ENCODE data around the gene ARID3A. TPM values are rescaled to one million over a fixed set of nuclear protein-coding genes. Genes with fewer than 3 reads are reported as not detected.

Gene ARID3A
- total and polyA plus RNA-seq, 7 experiments from 2014 or later, result 0.57 to 33.1 (median 8.6) TPM

- ATAC-seq (peak; percentile 83), DNase-seq (peak; percentile 45 to 82 (median 70))
- H3K27ac Mint-ChIP-seq, result peak overlapping the region in 1 of 9 donors; percentile 24
- peaks cover 0 to 5% (median 0%) of the 10 kb centered on the region in 11 donors for H3K9me3 Mint-ChIP-seq
- CTCF ChIA-PET, result interaction anchor here (0.6 to 1.1 kb wide), 4 partner anchors 11 to 192 kb away, joined by 3 to 4 read pairs (median 3); no protein-coding TSS in a partner anchor
- peak overlapping the region in 4 of 10 donors; percentile 21 to 75 (median 44) for H3K4me3 Mint-ChIP-seq
- POLR2A ChIA-PET, result no interaction called here
- H3K36me3 ChIP-seq (ENCODE audit: control insufficient read depth in 2 of 3, insufficient read depth in 3 of 3, low read length in 3 of 3), result no peaks in the 10 kb centered on the region
- H3K27ac ChIP-seq (ENCODE audit: low read depth, low read length), result no peak overlapping the region
- peaks cover 7 to 39% (median 20%) of the 10 kb centered on the region in 5 donors for H3K27me3 Mint-ChIP-seq
- peaks cover 5 to 6% of the 10 kb centered on the region in 2 donors for H3K27me3 ChIP-seq (ENCODE audit: control insufficient read depth in 2 of 2, insufficient read depth in 2 of 2, low read length in 2 of 2)
- no peak overlapping the region for H3K4me3 ChIP-seq (ENCODE audit: low read length)
- H3K36me3 Mint-ChIP-seq, result peaks cover 0 to 4% (median 0%) of the 10 kb centered on the region in 5 donors
- peaks cover 14 to 17% of the 10 kb centered on the region in 2 donors for H3K4me1 ChIP-seq (ENCODE audit: control insufficient read depth in 2 of 2, insufficient read depth in 2 of 2, low read length in 2 of 2)
- H3K4me1 Mint-ChIP-seq, result peaks cover 1 to 13% (median 7%) of the 10 kb centered on the region in 7 donors
- no peaks in the 10 kb centered on the region for H3K9me3 ChIP-seq (ENCODE audit: control insufficient read depth in 2 of 3, low read length in 3 of 3)
- intact Hi-C loops (cut with micrococcal nuclease), result loop anchor here (1.0 to 2.0 kb wide), 4 partner anchors 17 to 144 kb away; partner anchors contain the start of gene WDR18 (in 1 of the 2)
These were observed 75.8 kb downstream of the ARID3A start for GRCh38 chr19:1001538-1002166.

GRCh38 chr19:1002600-1002999 is 76.8 kb downstream of the ARID3A start:
- peak overlapping the region in 1 of 10 donors; percentile 48 for H3K4me3 Mint-ChIP-seq
- ATAC-seq (no peak), DNase-seq (no peak)
- peaks cover 0 to 7% (median 0%) of the 10 kb centered on the region in 11 donors for H3K9me3 Mint-ChIP-seq
- Histone ChIP-seq H3K4me1 (ENCODE audit: control insufficient read depth in 2 of 2, insufficient read depth in 2 of 2, low read length in 2 of 2) (peaks cover 6 to 11% of the 10 kb centered on the region in 2 donors), H3K27me3 (ENCODE audit: control insufficient read depth in 2 of 2, insufficient read depth in 2 of 2, low read length in 2 of 2) (peaks cover 5 to 6% of the 10 kb centered on the region in 2 donors), H3K9me3 (ENCODE audit: control insufficient read depth in 2 of 3, low read length in 3 of 3) (no peaks in the 10 kb centered on the region), H3K4me3 (ENCODE audit: low read length) (no peak overlapping the region), H3K36me3 (ENCODE audit: control insufficient read depth in 2 of 3, insufficient read depth in 3 of 3, low read length in 3 of 3) (no peaks in the 10 kb centered on the region), H3K27ac (ENCODE audit: low read depth, low read length) (no peak overlapping the region)
- peaks cover 0 to 9% (median 5%) of the 10 kb centered on the region in 7 donors for H3K4me1 Mint-ChIP-seq
- CTCF ChIA-PET, result no interaction called here
- H3K36me3 Mint-ChIP-seq, result peaks cover 0 to 4% (median 0%) of the 10 kb centered on the region in 5 donors
- H3K27me3 Mint-ChIP-seq, result peaks cover 7 to 31% (median 20%) of the 10 kb centered on the region in 5 donors
- POLR2A ChIA-PET, result interaction anchor here (0.7 kb wide), 1 partner anchor 78 kb away, joined by 4 read pairs; no protein-coding TSS in a partner anchor
- intact Hi-C loops (cut with micrococcal nuclease), result no loop called here
- peak overlapping the region in 3 of 9 donors; percentile 1 to 72 (median 5) for H3K27ac Mint-ChIP-seq

DNA sequence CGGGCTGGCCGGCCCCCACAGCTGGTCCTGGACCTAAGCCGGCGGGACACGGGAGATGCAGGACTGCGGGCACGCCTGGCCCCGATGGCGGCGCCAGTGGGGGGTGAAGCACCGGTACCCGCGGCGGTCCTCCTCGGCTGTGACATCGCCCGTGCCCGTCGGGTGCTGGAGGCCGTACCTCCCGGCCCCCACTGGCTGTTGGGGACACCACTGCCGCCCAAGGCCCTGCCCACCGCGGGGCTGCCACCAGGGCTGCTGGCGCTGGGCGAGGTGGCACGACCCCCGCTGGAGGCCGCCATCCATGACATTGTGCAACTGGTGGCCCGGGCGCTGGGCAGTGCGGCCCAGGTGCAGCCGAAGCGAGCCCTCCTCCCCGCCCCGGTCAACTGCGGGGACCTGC is 77.4 kb downstream of the ARID3A start:
- H3K9me3 ChIP-seq (ENCODE audit: control insufficient read depth in 2 of 3, low read length in 3 of 3), result no peaks in the 10 kb centered on the region
- H3K27me3 ChIP-seq (ENCODE audit: control insufficient read depth in 2 of 2, insufficient read depth in 2 of 2, low read length in 2 of 2), result peaks cover 5 to 6% of the 10 kb centered on the region in 2 donors
- ChIA-PET CTCF (no interaction called here), POLR2A (no interaction called here)
- Mint-ChIP-seq H3K27me3 (peaks cover 7 to 24% (median 13%) of the 10 kb centered on the region in 5 donors), H3K4me1 (peaks cover 0 to 9% (median 5%) of the 10 kb centered on the region in 7 donors), H3K36me3 (peaks cover 0 to 4% (median 0%) of the 10 kb centered on the region in 5 donors), H3K4me3 (no peak overlapping the region), H3K27ac (no peak overlapping the region), H3K9me3 (peaks cover 0 to 7% (median 0%) of the 10 kb centered on the region in 11 donors)
- H3K4me1 ChIP-seq (ENCODE audit: control insufficient read depth in 2 of 2, insufficient read depth in 2 of 2, low read length in 2 of 2), result peaks cover 6 to 11% of the 10 kb centered on the region in 2 donors
- ATAC-seq (no peak), DNase-seq (no peak)
- H3K4me3 ChIP-seq (ENCODE audit: low read length), result no peak overlapping the region
- H3K27ac ChIP-seq (ENCODE audit: low read depth, low read length), result no peak overlapping the region
- H3K36me3 ChIP-seq (ENCODE audit: control insufficient read depth in 2 of 3, insufficient read depth in 3 of 3, low read length in 3 of 3), result peaks cover 0 to under 1% (median 0%) of the 10 kb centered on the region in 3 experiments
- intact Hi-C loops (cut with micrococcal nuclease), result no loop called here

DNA sequence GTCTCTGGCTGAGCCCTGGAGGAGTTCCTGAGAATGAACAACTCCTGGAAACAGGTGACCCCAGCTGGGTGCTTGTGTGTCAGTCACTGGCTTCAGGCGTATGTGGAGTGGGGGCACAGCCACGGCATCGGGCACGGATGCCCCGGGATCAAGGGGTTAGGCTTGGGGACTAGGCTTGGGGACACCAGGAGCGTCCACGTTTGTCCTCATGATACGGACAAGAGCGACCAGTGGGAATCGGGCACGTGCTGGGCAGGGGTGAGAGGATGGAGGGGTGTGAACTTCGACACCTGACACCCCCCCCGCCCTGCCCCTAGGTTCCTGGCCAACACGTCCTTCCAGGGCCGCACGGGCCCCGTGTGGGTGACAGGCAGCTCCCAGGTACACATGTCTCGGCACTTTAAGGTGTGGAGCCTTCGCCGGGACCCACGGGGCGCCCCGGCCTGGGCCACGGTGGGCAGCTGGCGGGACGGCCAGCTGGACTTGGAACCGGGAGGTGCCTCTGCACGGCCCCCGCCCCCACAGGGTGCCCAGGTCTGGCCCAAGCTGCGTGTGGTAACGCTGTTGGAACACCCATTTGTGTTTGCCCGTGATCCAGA is 78.5 kb downstream of the ARID3A start:
- intact Hi-C loops (cut with micrococcal nuclease), result loop anchor here in 1 of 2 donors (1.0 kb wide), 1 partner anchor 14 kb away; no protein-coding TSS in a partner anchor
- CTCF ChIA-PET, result interaction anchor here (0.6 to 1.4 kb wide), 3 partner anchors 15 to 407 kb away, joined by 3 to 5 read pairs (median 3); no protein-coding TSS in a partner anchor

DNA sequence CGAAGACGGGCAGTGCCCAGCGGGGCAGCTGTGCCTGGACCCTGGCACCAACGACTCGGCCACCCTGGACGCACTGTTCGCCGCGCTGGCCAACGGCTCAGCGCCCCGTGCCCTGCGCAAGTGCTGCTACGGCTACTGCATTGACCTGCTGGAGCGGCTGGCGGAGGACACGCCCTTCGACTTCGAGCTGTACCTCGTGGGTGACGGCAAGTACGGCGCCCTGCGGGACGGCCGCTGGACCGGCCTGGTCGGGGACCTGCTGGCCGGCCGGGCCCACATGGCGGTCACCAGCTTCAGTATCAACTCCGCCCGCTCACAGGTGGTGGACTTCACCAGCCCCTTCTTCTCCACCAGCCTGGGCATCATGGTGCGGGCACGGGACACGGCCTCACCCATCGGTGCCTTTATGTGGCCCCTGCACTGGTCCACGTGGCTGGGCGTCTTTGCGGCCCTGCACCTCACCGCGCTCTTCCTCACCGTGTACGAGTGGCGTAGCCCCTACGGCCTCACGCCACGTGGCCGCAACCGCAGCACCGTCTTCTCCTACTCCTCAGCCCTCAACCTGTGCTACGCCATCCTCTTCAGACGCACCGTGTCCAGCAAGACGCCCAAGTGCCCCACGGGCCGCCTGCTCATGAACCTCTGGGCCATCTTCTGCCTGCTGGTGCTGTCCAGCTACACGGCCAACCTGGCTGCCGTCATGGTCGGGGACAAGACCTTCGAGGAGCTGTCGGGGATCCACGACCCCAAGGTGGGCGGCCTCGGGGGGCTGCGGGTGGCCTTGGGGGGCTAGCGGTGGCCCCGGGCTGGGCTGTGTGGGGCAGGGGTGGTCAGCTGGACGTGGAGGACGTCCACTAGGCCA is 79.2 kb downstream of the ARID3A start:
- Mint-ChIP-seq H3K4me1 (peaks cover 0 to 11% (median 4%) of the 10 kb centered on the region in 7 donors), H3K27ac (peak overlapping the region in 2 of 9 donors; percentile 28 to 56), H3K9me3 (peaks cover 0 to 2% (median 0%) of the 10 kb centered on the region in 11 donors), H3K36me3 (peaks cover 0 to 2% (median 0%) of the 10 kb centered on the region in 5 donors), H3K4me3 (no peak overlapping the region), H3K27me3 (peaks cover 0 to 11% (median 4%) of the 10 kb centered on the region in 5 donors)
- Histone ChIP-seq H3K4me3 (ENCODE audit: low read length) (no peak overlapping the region), H3K9me3 (ENCODE audit: control insufficient read depth in 2 of 3, low read length in 3 of 3) (no peaks in the 10 kb centered on the region), H3K27ac (ENCODE audit: low read depth, low read length) (no peak overlapping the region), H3K4me1 (ENCODE audit: control insufficient read depth in 2 of 2, insufficient read depth in 2 of 2, low read length in 2 of 2) (peaks cover 6 to 11% of the 10 kb centered on the region in 2 donors), H3K27me3 (ENCODE audit: control insufficient read depth in 2 of 2, insufficient read depth in 2 of 2, low read length in 2 of 2) (peaks cover 5 to 6% of the 10 kb centered on the region in 2 donors), H3K36me3 (ENCODE audit: control insufficient read depth in 2 of 3, insufficient read depth in 3 of 3, low read length in 3 of 3) (peaks cover 0 to 10% (median 0%) of the 10 kb centered on the region in 3 experiments)
- DNase-seq (no peak), ATAC-seq (no peak)
- ChIA-PET POLR2A (interaction anchor here (0.6 to 1.6 kb wide), 6 partner anchors 9 to 62 kb away, joined by 3 to 6 read pairs (median 3); partner anchors contain the start of genes ABCA7 and ARHGAP45), CTCF (interaction anchor here (1.4 kb wide), 1 partner anchor 14 kb away, joined by 3 read pairs; no protein-coding TSS in a partner anchor)
- intact Hi-C loops (cut with micrococcal nuclease), result loop anchor here in 1 of 2 donors (1.0 kb wide), 1 partner anchor 13 kb away; no protein-coding TSS in a partner anchor

More for the DNA sequence above, 78.5 kb downstream of the ARID3A start:
- Histone ChIP-seq H3K4me1 (ENCODE audit: control insufficient read depth in 2 of 2, insufficient read depth in 2 of 2, low read length in 2 of 2) (peaks cover 6 to 11% of the 10 kb centered on the region in 2 donors), H3K27ac (ENCODE audit: low read depth, low read length) (no peak overlapping the region), H3K36me3 (ENCODE audit: control insufficient read depth in 2 of 3, insufficient read depth in 3 of 3, low read length in 3 of 3) (peaks cover 0 to 4% (median 0%) of the 10 kb centered on the region in 3 experiments), H3K9me3 (ENCODE audit: control insufficient read depth in 2 of 3, low read length in 3 of 3) (no peaks in the 10 kb centered on the region), H3K27me3 (ENCODE audit: control insufficient read depth in 2 of 2, insufficient read depth in 2 of 2, low read length in 2 of 2) (peaks cover 5 to 6% of the 10 kb centered on the region in 2 donors), H3K4me3 (ENCODE audit: low read length) (no peak overlapping the region)
- H3K9me3 Mint-ChIP-seq, result peaks cover 0 to 4% (median 0%) of the 10 kb centered on the region in 11 donors
- H3K4me3 Mint-ChIP-seq, result no peak overlapping the region
- no peak for DNase-seq
- peaks cover 0 to 9% (median 4%) of the 10 kb centered on the region in 7 donors for H3K4me1 Mint-ChIP-seq
- H3K36me3 Mint-ChIP-seq, result peaks cover 0 to 2% (median 0%) of the 10 kb centered on the region in 5 donors
- H3K27me3 Mint-ChIP-seq, result peaks cover 1 to 16% (median 7%) of the 10 kb centered on the region in 5 donors
- ATAC-seq, result no peak
- H3K27ac Mint-ChIP-seq, result no peak overlapping the region
- POLR2A ChIA-PET, result interaction anchor here (0.6 to 1.6 kb wide), 6 partner anchors 9 to 63 kb away, joined by 3 to 6 read pairs (median 3); partner anchors contain the start of genes ABCA7 and ARHGAP45
